Measurements from ENCODE around the gene CDK8.

The CDK8 gene

GRCh38 chr13:26390203-26390602 lies 136.3 kb downstream of the CDK8 start:
- no peak for DNase-seq

- no peak for DNase-seq
Observed at GRCh38 chr13:26400545-26400944, 146.6 kb downstream of the CDK8 start.

GRCh38 chr13:26401069-26401468 lies 147.1 kb downstream of the CDK8 start:
- DNase-seq, result no peak

GRCh38 chr13:26401578-26402021 lies 147.7 kb downstream of the CDK8 start:
- no peak for DNase-seq

GRCh38 chr13:26406791-26407190 lies 152.9 kb downstream of the CDK8 start:
- DNase-seq, result peak; percentile 16 to 63

- no peak for DNase-seq
Observed at GRCh38 chr13:26411206-26411605, 157.3 kb downstream of the CDK8 start.

GRCh38 chr13:26412263-26412662 lies 158.3 kb downstream of the CDK8 start:
- DNase-seq, result no peak

- no peak for DNase-seq
Observed at GRCh38 chr13:26412936-26413716, 159.2 kb downstream of the CDK8 start.

GRCh38 chr13:26420282-26420960 lies 166.5 kb downstream of the CDK8 start:
- DNase-seq, result no peak

- DNase-seq, result no peak
Observed at GRCh38 chr13:26422036-26422435, 168.1 kb downstream of the CDK8 start.

GRCh38 chr13:26423629-26424028 lies 169.7 kb downstream of the CDK8 start:
- no peak for DNase-seq

GRCh38 chr13:26424181-26424580 lies 170.3 kb downstream of the CDK8 start:
- DNase-seq, result no peak

- DNase-seq, result peak in 1 of 2 experiments; percentile 31
Observed at GRCh38 chr13:26425443-26426358, 171.8 kb downstream of the CDK8 start.

GRCh38 chr13:26433776-26434175 lies 179.8 kb downstream of the CDK8 start:
- DNase-seq, result peak in 1 of 2 experiments; percentile 48

GRCh38 chr13:26435171-26435570 lies 181.2 kb downstream of the CDK8 start:
- DNase-seq, result no peak

GRCh38 chr13:26435646-26436045 lies 181.7 kb downstream of the CDK8 start:
- DNase-seq, result no peak

- no peak for DNase-seq
Observed at GRCh38 chr13:26436914-26437313, 183.0 kb downstream of the CDK8 start.

GRCh38 chr13:26440111-26440510 lies 186.2 kb downstream of the CDK8 start:
- no peak for DNase-seq

- no peak for DNase-seq
Observed at GRCh38 chr13:26441476-26441875, 187.5 kb downstream of the CDK8 start.

GRCh38 chr13:26442541-26442940 lies 188.6 kb downstream of the CDK8 start:
- no peak for DNase-seq

- no peak for DNase-seq
Observed at GRCh38 chr13:26445092-26445491, 191.2 kb downstream of the CDK8 start.

- DNase-seq, result no peak
Observed at GRCh38 chr13:26446751-26447150, 192.8 kb downstream of the CDK8 start.

- no peak for DNase-seq
Observed at GRCh38 chr13:26448032-26448431, 194.1 kb downstream of the CDK8 start.

Measured in NCI-H526 (cell line).